Adipose tissue (tissue), 3 donors: ENCODE results near the gene NTRK1. TPM values are rescaled to one million over a fixed set of nuclear protein-coding genes. Genes with fewer than 3 reads are reported as not detected.

Experiments used
- H3K27ac ChIP-seq: one replicate; pipeline ENCODE4 v1.5.1; 2013; ENCODE audit warnings: low read depth, low read length
- WGBS, 3 donors: extraction: QIAGEN DNeasy Blood & Tissue Kit; methylation state at CpG; one replicate each; pipeline ENCODE4 v1.1.7; 2013; 5-methylcytosine and 5-hydroxymethylcytosine counted together
- polyA plus RNA-seq, 3 donors: library from polyadenylated mRNA; stranded (reverse); fragments of 200-250 nt; gene quantifications; one replicate each; pipeline ENCODE4 v1.2.3, GENCODE V29; 2013
- donor health status: healthy with polysubstance abuse.
- donor health status: Bipolar disorder and iron deficiency.
- donor health status: healthy.

Gene NTRK1
- polyA plus RNA-seq, 3 donors: 0.40 to 4.0 (median 1.8) TPM

DNA sequence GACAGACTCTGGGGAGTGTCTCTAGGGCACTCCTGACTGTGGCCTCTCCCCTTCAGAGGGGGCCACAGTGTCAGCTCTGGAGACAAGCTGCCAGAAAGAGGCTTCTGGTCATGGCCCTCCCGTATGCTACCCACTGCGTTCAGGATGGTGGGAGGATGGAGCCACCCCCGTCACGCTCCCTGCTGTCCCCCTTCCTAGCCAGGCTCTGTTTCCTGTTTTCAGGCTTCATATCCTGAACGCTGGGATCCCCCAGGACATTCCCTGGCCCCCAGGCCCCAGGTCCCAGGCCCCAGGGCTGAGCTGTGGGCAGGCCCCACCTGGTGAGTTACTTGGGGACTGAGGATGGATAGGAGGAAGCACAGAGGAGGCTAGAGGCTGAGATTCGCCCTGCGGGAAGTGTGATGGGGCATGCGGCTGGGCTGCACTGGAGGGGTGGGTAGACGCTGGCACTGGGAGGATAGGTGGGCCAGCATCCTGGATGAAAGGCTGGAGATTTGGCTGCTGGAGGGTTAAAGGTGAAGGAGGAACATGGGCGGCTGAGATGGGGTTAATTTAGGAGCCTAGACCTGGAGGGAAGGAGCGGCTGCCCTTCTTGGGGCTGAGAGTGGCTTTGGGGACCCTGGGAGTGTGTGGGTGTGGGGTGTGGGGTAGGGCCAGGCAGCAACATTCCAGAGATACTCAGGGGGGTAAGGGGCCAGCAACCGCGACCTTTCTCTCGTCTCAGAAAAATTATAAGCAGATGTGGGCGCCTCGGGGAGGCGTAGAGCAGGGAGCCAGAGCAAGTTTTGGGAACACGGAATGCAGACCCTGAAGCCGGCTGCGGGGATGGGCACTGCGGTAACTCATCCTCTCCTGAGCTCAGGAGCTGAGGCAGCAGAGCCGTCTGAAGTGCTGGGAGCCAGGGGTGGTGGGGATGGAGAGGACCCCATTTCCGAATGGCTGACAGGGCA, 41.6 kb downstream of the NTRK1 start:
- WGBS, 3 donors: 51 to 55% (median 54%) methylated on average over 22 to 23 of the region's 23 CpGs
- no peak overlapping the region for H3K27ac ChIP-seq

DNA sequence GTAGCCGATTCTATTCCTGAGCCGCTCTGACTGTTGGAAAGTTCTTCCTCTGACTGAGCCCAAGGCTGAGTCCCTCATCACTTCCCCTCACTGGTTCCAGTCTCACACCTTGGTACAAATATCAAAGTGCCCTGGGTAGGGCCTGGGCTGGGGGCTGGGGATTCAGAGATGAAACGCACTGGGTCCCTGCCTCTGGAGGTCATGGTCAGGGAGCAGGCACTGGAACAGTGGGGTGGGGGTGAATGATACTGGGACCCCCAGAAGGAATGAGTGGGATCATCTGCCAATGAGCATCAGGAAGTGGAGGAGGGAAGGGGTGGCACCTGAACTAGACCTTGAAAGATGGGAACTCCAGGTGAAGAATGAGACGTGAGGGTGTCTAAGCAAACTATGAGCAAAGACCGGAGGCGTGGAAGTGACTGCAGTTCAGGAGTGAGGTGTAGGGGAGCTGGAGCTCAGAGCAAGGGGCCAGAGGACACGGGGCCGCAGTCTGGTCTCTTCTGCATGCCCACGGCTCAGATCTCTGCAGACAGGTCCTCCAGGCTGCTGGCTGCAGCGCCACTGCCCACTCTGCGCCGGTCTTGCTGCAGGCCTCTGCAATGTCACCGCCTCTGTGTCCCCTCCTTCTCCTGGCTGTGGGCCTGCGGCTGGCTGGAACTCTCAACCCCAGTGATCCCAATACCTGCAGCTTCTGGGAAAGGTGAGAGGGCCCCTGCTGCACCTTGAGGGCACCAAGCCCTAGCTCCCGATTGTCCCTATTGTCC, 42.8 kb downstream of the NTRK1 start:
- H3K27ac ChIP-seq: no peak overlapping the region
- 66 to 87% (median 75%) methylated on average over 15 of the region's 15 CpGs for WGBS, 3 donors

DNA sequence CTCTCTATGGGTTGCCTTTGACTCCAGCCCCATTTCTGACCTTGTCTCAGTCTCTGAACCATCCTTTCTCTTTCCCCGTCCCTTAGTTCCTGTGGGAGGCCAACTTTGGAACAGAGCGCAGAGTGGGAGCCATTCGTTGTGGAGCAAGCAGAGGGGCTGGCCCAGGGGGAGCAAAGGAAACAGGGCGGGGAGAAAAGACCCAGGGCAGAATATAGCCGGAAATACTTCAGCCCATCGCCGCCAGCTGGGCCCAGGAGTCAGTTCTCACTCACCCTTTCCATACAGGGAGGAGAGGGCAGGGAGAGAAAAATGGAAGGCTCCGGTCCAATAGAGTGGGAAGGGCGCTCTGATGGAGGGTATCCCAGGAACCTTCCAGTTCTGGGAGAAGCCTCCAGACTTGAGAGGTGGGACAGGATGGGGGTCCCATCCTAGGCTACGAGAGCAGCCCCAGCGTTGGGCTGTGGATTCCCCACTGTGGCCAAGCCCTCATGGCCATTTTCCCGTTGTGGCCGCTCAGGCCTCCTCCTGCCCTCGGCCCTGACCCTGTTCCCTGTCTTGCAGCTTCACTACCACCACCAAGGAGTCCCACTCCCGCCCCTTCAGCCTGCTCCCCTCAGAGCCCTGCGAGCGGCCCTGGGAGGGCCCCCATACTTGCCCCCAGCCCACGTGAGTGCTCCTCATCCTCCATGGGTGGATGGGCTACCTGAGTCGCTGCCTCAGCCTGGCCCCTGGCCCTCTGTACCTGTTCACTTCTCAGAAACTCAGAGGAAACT, 43.7 kb downstream of the NTRK1 start:
- WGBS, 3 donors: 66 to 79% (median 78%) methylated on average over 17 to 19 of the region's 19 CpGs
- H3K27ac ChIP-seq: no peak overlapping the region

DNA sequence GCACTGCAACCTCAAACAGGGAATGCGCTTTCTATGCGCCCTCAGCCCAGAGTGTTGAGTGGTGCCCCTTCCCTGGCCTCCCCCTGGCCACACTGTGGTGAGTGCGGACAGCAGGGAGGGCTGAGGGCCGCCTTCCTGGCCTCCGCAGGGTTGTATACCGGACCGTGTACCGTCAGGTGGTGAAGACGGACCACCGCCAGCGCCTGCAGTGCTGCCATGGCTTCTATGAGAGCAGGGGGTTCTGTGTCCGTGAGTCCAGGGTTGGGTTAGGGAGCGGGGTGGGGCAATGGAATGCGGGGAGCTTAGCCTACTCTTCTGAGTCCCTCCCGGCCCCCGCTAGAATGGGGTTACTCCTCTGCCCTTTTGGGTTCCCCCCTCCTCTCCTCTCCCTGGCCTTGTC, 44.5 kb downstream of the NTRK1 start:
- 77 to 89% (median 88%) methylated on average over 13 to 16 of the region's 16 CpGs for WGBS, 3 donors
- no peak overlapping the region for H3K27ac ChIP-seq

DNA sequence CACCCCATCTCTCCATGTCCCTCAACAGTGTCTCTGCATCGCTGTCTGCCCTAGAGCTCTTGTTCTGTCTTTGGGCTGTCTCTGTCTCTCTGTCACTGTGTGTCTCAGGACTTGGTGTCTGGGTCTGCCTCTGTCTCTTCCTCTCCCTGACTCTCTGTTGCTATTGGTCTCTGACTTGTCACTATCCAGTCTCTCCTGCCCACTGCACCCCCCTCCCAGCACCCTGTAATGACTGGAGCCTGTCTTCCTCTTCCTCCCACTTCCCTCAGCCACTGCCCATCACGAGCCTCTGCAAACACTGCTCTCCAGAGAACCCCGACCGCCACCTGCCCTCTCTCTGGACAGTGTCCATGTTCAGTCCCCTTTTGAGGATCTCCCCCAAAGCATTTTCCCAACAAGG, 45.0 kb downstream of the NTRK1 start:
- H3K27ac ChIP-seq: no peak overlapping the region
- WGBS, 3 donors: 49 to 66% (median 64%) methylated on average over 4 of the region's 4 CpGs

DNA sequence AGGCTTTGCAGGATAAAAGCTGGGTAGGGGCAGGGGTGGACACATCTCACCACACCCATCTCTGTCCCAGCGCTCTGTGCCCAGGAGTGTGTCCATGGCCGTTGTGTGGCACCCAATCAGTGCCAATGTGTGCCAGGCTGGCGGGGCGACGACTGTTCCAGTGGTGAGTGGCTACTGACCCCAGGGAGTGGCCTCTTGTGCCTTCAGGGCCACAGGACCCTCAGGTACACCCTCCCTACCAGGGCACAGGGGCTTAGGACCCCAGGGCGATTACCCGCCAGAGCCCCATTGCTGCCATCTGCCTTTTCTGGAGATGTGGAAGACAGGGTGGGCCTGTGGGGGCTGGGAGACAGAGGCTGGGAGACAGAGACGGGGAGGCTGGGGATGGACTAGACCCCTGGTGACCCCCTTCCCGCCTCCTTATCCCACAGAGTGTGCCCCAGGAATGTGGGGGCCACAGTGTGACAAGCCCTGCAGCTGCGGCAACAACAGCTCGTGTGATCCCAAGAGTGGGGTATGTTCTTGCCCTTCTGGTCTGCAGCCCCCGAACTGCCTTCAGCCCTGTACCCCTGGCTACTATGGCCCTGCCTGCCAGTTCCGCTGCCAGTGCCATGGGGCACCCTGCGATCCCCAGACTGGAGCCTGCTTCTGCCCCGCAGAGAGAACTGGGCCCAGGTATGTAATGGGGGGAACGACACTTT, 45.7 kb downstream of the NTRK1 start:
- 88 to 95% (median 93%) methylated on average over 16 of the region's 16 CpGs for WGBS, 3 donors
- no peak overlapping the region for H3K27ac ChIP-seq

DNA sequence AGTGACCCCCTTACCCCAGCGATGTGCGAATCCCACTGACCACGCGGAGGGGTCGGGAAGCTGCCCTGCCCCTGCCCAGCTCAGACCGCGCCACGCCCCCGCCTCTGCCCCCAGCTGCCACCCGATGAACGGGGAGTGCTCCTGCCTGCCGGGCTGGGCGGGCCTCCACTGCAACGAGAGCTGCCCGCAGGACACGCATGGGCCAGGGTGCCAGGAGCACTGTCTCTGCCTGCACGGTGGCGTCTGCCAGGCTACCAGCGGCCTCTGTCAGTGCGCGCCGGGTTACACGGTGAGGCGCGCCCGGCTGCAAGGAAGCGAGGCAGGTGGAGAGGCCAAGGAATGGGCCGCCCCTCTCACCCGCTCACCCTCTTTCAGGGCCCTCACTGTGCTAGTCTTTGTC, 47.9 kb downstream of the NTRK1 start:
- no peak overlapping the region for H3K27ac ChIP-seq
- 40 to 81% (median 81%) methylated on average over 22 to 29 of the region's 29 CpGs for WGBS, 3 donors

DNA sequence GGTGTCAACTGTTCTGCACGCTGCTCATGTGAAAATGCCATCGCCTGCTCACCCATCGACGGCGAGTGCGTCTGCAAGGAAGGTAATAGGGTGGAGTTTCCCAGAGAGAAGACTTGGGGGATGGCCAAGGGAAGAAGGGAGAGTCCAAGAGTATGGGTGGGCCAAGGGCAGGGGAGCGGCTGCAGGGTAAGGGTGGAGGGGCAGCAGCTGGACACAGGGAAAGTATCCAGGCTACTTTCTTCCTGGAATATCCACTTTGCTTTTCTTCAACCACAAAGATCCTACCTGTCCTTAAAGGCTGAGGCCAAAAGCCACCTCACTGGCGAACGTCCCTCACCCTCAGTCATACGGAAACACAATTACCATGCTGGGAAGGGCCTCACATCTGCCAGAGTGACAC, 48.3 kb downstream of the NTRK1 start:
- H3K27ac ChIP-seq: no peak overlapping the region
- WGBS, 3 donors: 61 to 70% (median 66%) methylated on average over 10 of the region's 10 CpGs

DNA sequence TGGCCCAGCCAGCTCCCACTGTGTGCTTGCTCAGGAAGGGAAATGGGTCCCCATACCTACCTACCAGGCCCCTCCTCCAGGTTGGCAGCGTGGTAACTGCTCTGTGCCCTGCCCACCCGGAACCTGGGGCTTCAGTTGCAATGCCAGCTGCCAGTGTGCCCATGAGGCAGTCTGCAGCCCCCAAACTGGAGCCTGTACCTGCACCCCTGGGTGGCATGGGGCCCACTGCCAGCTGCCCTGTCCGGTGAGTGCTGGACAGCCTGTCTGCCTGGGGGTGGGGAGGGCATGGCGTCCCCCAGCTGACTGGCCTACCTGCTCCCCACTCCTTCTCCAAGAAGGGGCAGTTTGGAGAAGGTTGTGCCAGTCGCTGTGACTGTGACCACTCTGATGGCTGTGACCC, 49.0 kb downstream of the NTRK1 start:
- H3K27ac ChIP-seq: no peak overlapping the region
- WGBS, 3 donors: 70 to 86% (median 73%) methylated on average over 5 of the region's 5 CpGs

DNA sequence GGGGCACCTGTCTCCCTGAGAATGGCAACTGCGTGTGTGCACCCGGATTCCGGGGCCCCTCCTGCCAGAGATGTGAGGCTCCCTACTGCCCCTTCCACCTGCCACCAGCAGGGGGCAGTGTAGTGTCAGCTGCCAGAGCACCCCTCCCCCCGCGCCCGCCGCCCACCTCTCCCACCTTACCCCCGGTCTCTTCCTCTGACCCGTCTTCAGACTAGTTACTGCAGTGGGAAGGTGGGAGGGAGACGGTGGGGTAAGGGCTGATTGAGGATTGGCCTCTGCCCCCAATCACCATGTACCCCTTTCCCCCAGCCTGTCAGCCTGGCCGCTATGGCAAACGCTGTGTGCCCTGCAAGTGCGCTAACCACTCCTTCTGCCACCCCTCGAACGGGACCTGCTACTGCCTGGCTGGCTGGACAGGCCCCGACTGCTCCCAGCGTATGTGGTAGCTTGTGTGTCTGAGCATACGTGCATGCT, 49.7 kb downstream of the NTRK1 start:
- H3K27ac ChIP-seq: no peak overlapping the region
- 36 to 64% (median 63%) methylated on average over 12 to 18 of the region's 18 CpGs for WGBS, 3 donors

DNA sequence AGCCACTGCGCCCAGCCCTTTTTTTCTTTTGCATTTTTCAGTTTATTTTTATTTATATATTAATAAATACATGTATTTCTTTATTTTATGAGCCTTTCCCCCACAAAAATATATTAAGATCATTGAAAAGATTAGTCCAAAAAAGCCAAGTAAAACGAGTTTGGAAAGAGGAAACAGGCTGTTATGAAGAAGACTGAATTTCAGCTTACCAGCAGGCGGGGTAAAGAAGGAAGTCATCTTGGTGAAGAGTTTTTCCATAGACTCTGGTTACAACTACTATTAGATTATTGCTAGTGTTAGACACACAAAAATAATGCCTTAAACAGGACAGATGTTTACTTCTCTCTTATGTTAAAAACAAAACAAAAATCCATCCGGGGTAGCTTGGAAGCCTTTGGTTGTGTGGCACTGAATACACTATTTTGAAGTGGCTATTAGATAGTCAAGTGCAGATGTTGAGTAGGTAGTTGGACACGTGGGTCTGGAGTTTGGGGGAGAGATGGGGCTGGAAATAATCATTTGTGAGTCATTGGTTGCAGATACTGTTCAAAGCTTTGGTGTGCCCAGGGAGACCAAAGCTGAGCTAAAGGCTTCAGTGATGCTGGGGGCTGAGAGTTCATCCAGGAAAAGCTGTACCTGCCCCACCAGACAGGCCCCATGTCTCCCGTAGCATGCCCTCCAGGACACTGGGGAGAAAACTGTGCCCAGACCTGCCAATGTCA, 51.1 kb downstream of the NTRK1 start:
- WGBS, 3 donors: 63 to 71% (median 63%) methylated on average over 6 of the region's 6 CpGs
- H3K27ac ChIP-seq: no peak overlapping the region

DNA sequence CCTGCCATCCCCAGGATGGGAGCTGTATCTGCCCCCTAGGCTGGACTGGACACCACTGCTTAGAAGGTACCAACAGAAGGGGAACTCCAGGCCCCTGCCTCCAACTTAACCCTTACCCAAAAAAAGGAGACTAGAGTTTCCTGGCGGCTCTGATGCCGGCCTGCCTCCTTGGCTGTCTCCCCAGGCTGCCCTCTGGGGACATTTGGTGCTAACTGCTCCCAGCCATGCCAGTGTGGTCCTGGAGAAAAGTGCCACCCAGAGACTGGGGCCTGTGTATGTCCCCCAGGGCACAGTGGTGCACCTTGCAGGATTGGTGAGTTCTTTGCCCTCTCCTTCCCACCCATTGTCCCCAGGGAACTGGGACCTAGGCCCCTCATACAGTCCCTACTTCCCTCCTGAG, 51.6 kb downstream of the NTRK1 start:
- H3K27ac ChIP-seq: no peak overlapping the region
- 54 to 85% (median 79%) methylated on average over 2 of the region's 2 CpGs for WGBS, 3 donors

DNA sequence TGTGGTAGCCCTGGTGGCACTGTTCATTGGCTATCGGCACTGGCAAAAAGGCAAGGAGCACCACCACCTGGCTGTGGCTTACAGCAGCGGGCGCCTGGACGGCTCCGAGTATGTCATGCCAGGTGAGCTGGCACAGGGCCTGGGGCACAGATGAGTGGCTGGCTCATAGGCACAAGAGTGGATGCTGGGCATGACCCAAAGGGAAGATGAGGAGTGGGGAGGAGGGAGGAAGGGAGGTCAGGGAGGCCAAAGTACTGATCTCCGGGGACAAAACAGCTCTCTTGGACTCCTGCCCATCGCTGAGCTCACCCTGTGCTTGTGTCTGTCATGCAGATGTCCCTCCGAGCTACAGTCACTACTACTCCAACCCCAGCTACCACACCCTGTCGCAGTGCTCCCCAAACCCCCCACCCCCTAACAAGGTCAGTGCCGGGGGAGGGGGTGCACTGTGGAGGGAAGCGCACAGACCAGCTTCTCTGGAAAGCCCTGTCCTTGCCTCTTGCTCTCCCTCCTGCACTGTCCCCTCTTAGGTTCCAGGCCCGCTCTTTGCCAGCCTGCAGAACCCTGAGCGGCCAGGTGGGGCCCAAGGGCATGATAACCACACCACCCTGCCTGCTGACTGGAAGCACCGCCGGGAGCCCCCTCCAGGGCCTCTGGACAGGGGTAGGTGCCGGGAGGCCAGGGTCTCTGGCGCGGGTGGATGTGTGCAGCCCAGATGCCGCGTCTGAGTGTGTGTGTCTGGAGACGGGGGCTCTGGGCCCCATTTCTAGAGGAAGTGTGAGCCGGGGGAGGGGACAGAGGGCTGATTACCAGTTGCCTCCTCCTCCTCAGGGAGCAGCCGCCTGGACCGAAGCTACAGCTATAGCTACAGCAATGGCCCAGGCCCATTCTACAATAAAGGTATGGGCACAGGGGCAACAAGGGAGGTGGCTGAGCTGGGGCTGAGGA, 52.5 kb downstream of the NTRK1 start:
- 48 to 75% (median 63%) methylated on average over 23 to 24 of the region's 24 CpGs for WGBS, 3 donors
- H3K27ac ChIP-seq: no peak overlapping the region

DNA sequence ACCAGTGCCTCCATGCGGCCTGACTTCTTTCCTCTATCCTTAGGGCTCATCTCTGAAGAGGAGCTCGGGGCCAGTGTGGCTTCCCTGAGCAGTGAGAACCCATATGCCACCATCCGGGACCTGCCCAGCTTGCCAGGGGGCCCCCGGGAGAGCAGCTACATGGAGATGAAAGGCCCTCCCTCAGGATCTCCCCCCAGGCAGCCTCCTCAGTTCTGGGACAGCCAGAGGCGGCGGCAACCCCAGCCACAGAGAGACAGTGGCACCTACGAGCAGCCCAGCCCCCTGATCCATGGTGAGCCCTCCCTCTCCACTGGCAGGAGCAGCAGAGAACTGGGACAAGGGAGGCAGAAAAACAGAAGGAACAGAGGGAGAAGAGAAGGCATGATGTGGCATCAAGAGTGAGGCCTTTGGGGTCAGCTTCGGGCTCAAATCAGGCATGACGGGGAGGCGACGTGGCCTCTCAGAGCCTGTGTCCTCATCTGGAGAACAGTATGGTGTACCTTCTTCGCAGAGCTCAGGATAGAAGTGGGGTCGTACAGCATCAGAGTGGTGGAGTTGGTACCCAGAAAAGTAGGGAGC, 53.2 kb downstream of the NTRK1 start:
- 84 to 93% (median 87%) methylated on average over 11 to 13 of the region's 13 CpGs for WGBS, 3 donors
- no peak overlapping the region for H3K27ac ChIP-seq

DNA sequence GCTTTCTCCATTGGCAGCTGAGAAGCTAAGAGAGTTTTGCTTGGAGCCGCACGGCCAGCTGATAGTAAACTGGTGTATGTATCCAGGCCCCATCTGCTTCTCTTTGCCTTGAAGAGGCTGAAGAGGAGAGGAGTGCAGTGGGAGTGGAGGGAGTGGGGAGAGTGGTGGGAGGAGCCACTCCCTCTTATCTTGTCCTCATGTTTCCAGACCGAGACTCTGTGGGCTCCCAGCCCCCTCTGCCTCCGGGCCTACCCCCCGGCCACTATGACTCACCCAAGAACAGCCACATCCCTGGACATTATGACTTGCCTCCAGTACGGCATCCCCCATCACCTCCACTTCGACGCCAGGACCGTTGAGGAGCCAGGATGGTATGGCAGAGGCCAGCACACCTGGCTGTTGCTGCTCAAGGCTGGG, 53.8 kb downstream of the NTRK1 start:
- H3K27ac ChIP-seq: no peak overlapping the region
- 71 to 86% (median 80%) methylated on average over 8 to 9 of the region's 9 CpGs for WGBS, 3 donors
